DOHH2 (cell line): ENCODE data around the gene ARL15.

Experiments
- EZH2phosphoT487 ChIP-seq: fragments of 200-600 bp; sonication (generic); IDR thresholded peaks from 2 replicates; pipeline ENCODE4 v1.6.1; 2017; ENCODE audit warnings: borderline replicate concordance, mild to moderate bottlenecking, antibody characterized with exemption, low read length, moderate library complexity, mixed read lengths
- TF ChIP-seq, protein P1 (sequence below): fragments of 200-600 bp; sonication (generic); IDR thresholded peaks from one replicate; pipeline ENCODE4 v1.5.1; 2014; ENCODE audit warnings: antibody characterized with exemption, mild to moderate bottlenecking, low read depth, low read length; ENCODE audit not compliant: poor library complexity, severe bottlenecking

DNA sequence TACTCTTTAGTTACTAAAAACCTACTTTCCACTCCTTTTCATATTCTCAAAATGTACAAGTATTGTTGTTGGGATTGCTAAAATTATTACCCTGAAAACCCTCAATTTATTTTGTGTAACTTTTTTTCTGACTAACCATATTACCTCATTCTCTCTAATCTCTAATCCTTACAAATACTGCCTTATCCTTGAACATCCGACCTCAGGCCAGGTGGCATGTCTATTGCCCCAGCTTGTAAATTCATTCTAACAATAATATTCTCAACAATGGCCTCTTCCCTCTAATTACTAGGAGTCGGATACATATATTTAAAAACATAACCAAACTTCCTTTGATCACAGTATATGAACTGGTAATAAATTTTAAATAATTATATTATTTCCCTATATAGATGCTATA, 25.8 kb downstream of the ARL15 start:
- TF ChIP-seq, protein P1, sequence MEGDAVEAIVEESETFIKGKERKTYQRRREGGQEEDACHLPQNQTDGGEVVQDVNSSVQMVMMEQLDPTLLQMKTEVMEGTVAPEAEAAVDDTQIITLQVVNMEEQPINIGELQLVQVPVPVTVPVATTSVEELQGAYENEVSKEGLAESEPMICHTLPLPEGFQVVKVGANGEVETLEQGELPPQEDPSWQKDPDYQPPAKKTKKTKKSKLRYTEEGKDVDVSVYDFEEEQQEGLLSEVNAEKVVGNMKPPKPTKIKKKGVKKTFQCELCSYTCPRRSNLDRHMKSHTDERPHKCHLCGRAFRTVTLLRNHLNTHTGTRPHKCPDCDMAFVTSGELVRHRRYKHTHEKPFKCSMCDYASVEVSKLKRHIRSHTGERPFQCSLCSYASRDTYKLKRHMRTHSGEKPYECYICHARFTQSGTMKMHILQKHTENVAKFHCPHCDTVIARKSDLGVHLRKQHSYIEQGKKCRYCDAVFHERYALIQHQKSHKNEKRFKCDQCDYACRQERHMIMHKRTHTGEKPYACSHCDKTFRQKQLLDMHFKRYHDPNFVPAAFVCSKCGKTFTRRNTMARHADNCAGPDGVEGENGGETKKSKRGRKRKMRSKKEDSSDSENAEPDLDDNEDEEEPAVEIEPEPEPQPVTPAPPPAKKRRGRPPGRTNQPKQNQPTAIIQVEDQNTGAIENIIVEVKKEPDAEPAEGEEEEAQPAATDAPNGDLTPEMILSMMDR = no peak
- TF ChIP-seq EZH2phosphoT487 = no peak
